WTC11 (cell line): ENCODE data around the gene VAMP2. TPM values are rescaled to one million over a fixed set of nuclear protein-coding genes. Genes with fewer than 3 reads are reported as not detected.

Experiments used
- ATAC-seq: fragments of 200-7000 bp; cut with Tn5 transposase; 2 replicates; pipeline ENCODE4 v1.10.0; 2021; ENCODE audit warnings: mild to moderate bottlenecking, moderate library complexity
- CTCF ChIA-PET: fragments of 300-600 bp; sonication (Branson Sonifier 250); formaldehyde crosslinking; loops from one replicate; lab custom pipeline; 2021; ENCODE audit warnings: antibody characterized with exemption; lab: Charles Lee
- POLR2A ChIA-PET: fragments of 350-600 bp; sonication (Branson Sonifier 250); formaldehyde crosslinking; loops from one replicate; lab custom pipeline; 2021; ENCODE audit warnings: antibody characterized with exemption; lab: Charles Lee
- DNase-seq: peaks from one replicate; pipeline ENCODE4 v3.0.0; 2021; ENCODE audit warnings: low spot score
- H3K27ac Mint-ChIP-seq: 2 replicates; pipeline ENCODE4 v1.8.0; 2021; ENCODE audit warnings: mixed read lengths
- H3K27me3 Mint-ChIP-seq: 2 replicates; pipeline ENCODE4 v1.8.0; 2021; ENCODE audit warnings: low read depth, mild to moderate bottlenecking, moderate library complexity, mixed read lengths
- H3K36me3 Mint-ChIP-seq: 2 replicates; pipeline ENCODE4 v1.8.0; 2021; ENCODE audit warnings: mixed read lengths
- H3K4me1 Mint-ChIP-seq: 2 replicates; pipeline ENCODE4 v1.8.0; 2022; ENCODE audit warnings: mixed read lengths
- H3K4me3 Mint-ChIP-seq: 2 replicates; pipeline ENCODE4 v1.8.0; 2021; ENCODE audit warnings: mild to moderate bottlenecking, moderate library complexity, mixed read lengths
- H3K9me3 Mint-ChIP-seq: 2 replicates; pipeline ENCODE4 v1.8.0; 2021; ENCODE audit warnings: mixed read lengths
- CREB1 ChIP-seq: sonication (generic); formaldehyde crosslinking; IDR thresholded peaks from 2 replicates; pipeline ENCODE4 v1.8.0; 2023; ENCODE audit warnings: mild to moderate bottlenecking, missing genetic modification reagents
- CREM ChIP-seq: sonication (generic); formaldehyde crosslinking; IDR thresholded peaks from 2 replicates; pipeline ENCODE4 v1.8.1; 2022; ENCODE audit warnings: mild to moderate bottlenecking, missing genetic modification reagents, moderate library complexity
- E2F4 ChIP-seq: sonication (generic); formaldehyde crosslinking; IDR thresholded peaks from 2 replicates; pipeline ENCODE4 v1.8.1; 2022; ENCODE audit warnings: low read depth, mild to moderate bottlenecking, moderate library complexity, missing genetic modification reagents, borderline replicate concordance
- E2F5 ChIP-seq: sonication (generic); formaldehyde crosslinking; IDR thresholded peaks from 2 replicates; pipeline ENCODE4 v1.8.1; 2022; ENCODE audit warnings: mild to moderate bottlenecking, moderate library complexity, missing genetic modification reagents
- EMX1 ChIP-seq: fragments of 250-450 bp; sonication (Bioruptor Pico); IDR thresholded peaks from 2 replicates; pipeline ENCODE4 v1.8.0; 2021; ENCODE audit warnings: mild to moderate bottlenecking
- ESRRA ChIP-seq: sonication (generic); formaldehyde crosslinking; IDR thresholded peaks from 2 replicates; pipeline ENCODE4 v1.8.1; 2022; ENCODE audit warnings: mild to moderate bottlenecking, missing genetic modification reagents, borderline replicate concordance
- FOXP1 ChIP-seq: sonication (generic); formaldehyde crosslinking; IDR thresholded peaks from 2 replicates; pipeline ENCODE4 v1.8.0; 2022; ENCODE audit warnings: missing genetic modification reagents, mild to moderate bottlenecking, moderate library complexity, borderline replicate concordance
- FOXP4 ChIP-seq: sonication (generic); formaldehyde crosslinking; IDR thresholded peaks from 2 replicates; pipeline ENCODE4 v1.8.0; 2022; ENCODE audit warnings: mild to moderate bottlenecking, missing genetic modification reagents
- MYBL2 ChIP-seq: sonication (generic); formaldehyde crosslinking; IDR thresholded peaks from 2 replicates; pipeline ENCODE4 v1.8.1; 2023; ENCODE audit warnings: mild to moderate bottlenecking, moderate library complexity, missing genetic modification reagents
- NR2C2 ChIP-seq: sonication (generic); formaldehyde crosslinking; IDR thresholded peaks from 2 replicates; pipeline ENCODE4 v1.8.0; 2022; ENCODE audit warnings: mild to moderate bottlenecking, missing genetic modification reagents
- PRDM15 ChIP-seq: sonication (generic); formaldehyde crosslinking; IDR thresholded peaks from 2 replicates; pipeline ENCODE4 v1.8.0; 2022; ENCODE audit warnings: missing genetic modification reagents
- RELA ChIP-seq: sonication (generic); formaldehyde crosslinking; IDR thresholded peaks from 2 replicates; pipeline ENCODE4 v1.8.1; 2022; ENCODE audit warnings: missing genetic modification reagents, mild to moderate bottlenecking, borderline replicate concordance
- SP1 ChIP-seq: sonication (generic); formaldehyde crosslinking; conservative IDR thresholded peaks from 2 replicates; pipeline ENCODE4 v1.8.1; 2022; ENCODE audit warnings: missing genetic modification reagents
- TP53 ChIP-seq: sonication (generic); formaldehyde crosslinking; IDR thresholded peaks from 2 replicates; pipeline ENCODE4 v1.8.1; 2023; ENCODE audit warnings: mild to moderate bottlenecking, missing genetic modification reagents
- USF1 ChIP-seq: sonication (generic); formaldehyde crosslinking; IDR thresholded peaks from 2 replicates; pipeline ENCODE4 v1.8.0; 2022; ENCODE audit warnings: mild to moderate bottlenecking, missing genetic modification reagents
- USF2 ChIP-seq: sonication (generic); formaldehyde crosslinking; IDR thresholded peaks from 2 replicates; pipeline ENCODE4 v1.8.1; 2023; ENCODE audit warnings: mild to moderate bottlenecking, missing genetic modification reagents, moderate library complexity
- ZNF281 ChIP-seq: sonication (generic); formaldehyde crosslinking; IDR thresholded peaks from 2 replicates; pipeline ENCODE4 v1.8.0; 2023; ENCODE audit warnings: mild to moderate bottlenecking, missing genetic modification reagents
- ZNF317 ChIP-seq: sonication (generic); formaldehyde crosslinking; IDR thresholded peaks from 2 replicates; pipeline ENCODE4 v1.8.1; 2023; ENCODE audit warnings: low read depth, mild to moderate bottlenecking, moderate library complexity, missing genetic modification reagents, borderline replicate concordance
- ZNF671 ChIP-seq: fragments of 250-450 bp; sonication (Bioruptor Pico); IDR thresholded peaks from 2 replicates; pipeline ENCODE4 v1.8.0; 2021; ENCODE audit warnings: mild to moderate bottlenecking
- total RNA-seq: library from RNA; stranded (reverse); gene quantifications from 3 replicates; pipeline ENCODE4 v1.2.3, GENCODE V29; 2021

VAMP2 gene
- total RNA-seq, 1 experiment from 2014 or later, result 27.4 TPM

GRCh38 chr17:8190506-8190905, 27.8 kb upstream of the VAMP2 start:
- ATAC-seq, result no peak
- no peaks in the 10 kb centered on the region for H3K36me3 Mint-ChIP-seq
- DNase-seq, result no peak
- peak overlapping the region; percentile 78 for H3K27ac Mint-ChIP-seq
- peaks cover 7% of the 10 kb centered on the region for H3K4me1 Mint-ChIP-seq
- ChIA-PET CTCF (interaction anchor here (0.6 to 2.0 kb wide), 16 partner anchors 20 to 600 kb away, joined by 3 to 5 read pairs (median 3); partner anchors contain the start of genes AURKB, CTC1 and SLC25A35), POLR2A (interaction anchor here (0.6 to 2.3 kb wide), 7 partner anchors 19 to 105 kb away, joined by 3 to 16 read pairs (median 5); partner anchors contain the start of genes AURKB, HES7 and SLC25A35)
- H3K27me3 Mint-ChIP-seq, result no peaks in the 10 kb centered on the region; the same call in 1 of the 2 replicates
- TF ChIP-seq RELA (CRISPR knock-in tag) (no peak), EMX1 (no peak), CREB1 (CRISPR knock-in tag) (no peak), ZNF671 (no peak), TP53 (CRISPR knock-in tag) (no peak), NR2C2 (CRISPR knock-in tag) (no peak)
- H3K9me3 Mint-ChIP-seq, result no peaks in the 10 kb centered on the region
- H3K4me3 Mint-ChIP-seq, result no peak overlapping the region

- H3K9me3 Mint-ChIP-seq, result no peaks in the 10 kb centered on the region
- ATAC-seq, result peak; percentile 56
- TF ChIP-seq FOXP1 (CRISPR knock-in tag), result peak; percentile 77; the same call in 1 of the 2 replicates
- TF ChIP-seq ESRRA (CRISPR knock-in tag), result no peak
- TF ChIP-seq ZNF317 (CRISPR knock-in tag), result no peak
- TF ChIP-seq ZNF281 (CRISPR knock-in tag), result no peak
- TF ChIP-seq USF1 (CRISPR knock-in tag), result peak; percentile 81
- peak; percentile 87 for TF ChIP-seq USF2 (CRISPR knock-in tag)
- TF ChIP-seq SP1 (CRISPR knock-in tag), result peak; percentile 82
- no peak for TF ChIP-seq E2F5 (CRISPR knock-in tag)
- no peak; the same call in 1 of the 2 replicates for TF ChIP-seq E2F4 (CRISPR knock-in tag)
- peak; percentile 9; the same call in 1 of the 2 replicates for TF ChIP-seq PRDM15
- TF ChIP-seq MYBL2, result peak; percentile 65; the same call in 1 of the 2 replicates
- TF ChIP-seq FOXP4 (CRISPR knock-in tag), result 0 out of 2 replicates have a peak, but pooled peaks have one; percentile 18
- TF ChIP-seq CREM (CRISPR knock-in tag), result peak; percentile 63; the same call in 1 of the 2 replicates
Observed at GRCh38 chr17:8189711-8190477, 27.1 kb upstream of the VAMP2 start, which contains the start of gene BORCS6. TSS of gene BORCS6 (minus strand) at chr17:8190180. CDS start at chr17:8190140, 40 bp downstream.

More at GRCh38 chr17:8189711-8190477, 27.1 kb upstream of the VAMP2 start, which contains the start of gene BORCS6:
- ChIA-PET CTCF (interaction anchor here (0.6 to 2.0 kb wide), 16 partner anchors 20 to 599 kb away, joined by 3 to 5 read pairs (median 3); partner anchors contain the start of genes AURKB, CTC1 and SLC25A35), POLR2A (interaction anchor here (0.6 to 2.3 kb wide), 8 partner anchors 20 to 105 kb away, joined by 3 to 16 read pairs (median 4); partner anchors contain the start of genes AURKB, HES7 and SLC25A35)
- H3K4me1 Mint-ChIP-seq, result peaks cover 7% of the 10 kb centered on the region
- H3K27ac Mint-ChIP-seq, result peak within 1 kb of the TSS; percentile 78
- no peaks in the 10 kb centered on the region for H3K36me3 Mint-ChIP-seq
- no peaks in the 10 kb centered on the region; the same call in 1 of the 2 replicates for H3K27me3 Mint-ChIP-seq
- DNase-seq, result peak; percentile 95
- H3K4me3 Mint-ChIP-seq, result no peak within 1 kb of the TSS
